Mesothelial cell of epicardium (in vitro differentiated cells): ENCODE results near the gene SNX27. TPM values are rescaled to one million over a fixed set of nuclear protein-coding genes. Genes with fewer than 3 reads are reported as not detected.
"Not testable (repeated sequence)": the region's sequence is repeated elsewhere in the genome, so short reads cannot be mapped to it uniquely, and the experiment has no call there.

Experiments
- DNase-seq, 2 experiments: peaks; one replicate each; pipeline ENCODE4 v3.0.0; 2021; ENCODE audit warnings: low spot score in 2 of 2; ENCODE audit not compliant: unreplicated experiment in 2 of 2
- H3K27ac Mint-ChIP-seq: 2 replicates; pipeline ENCODE4 v1.8.0; 2021; ENCODE audit warnings: mixed read lengths
- H3K27me3 Mint-ChIP-seq: 2 replicates; pipeline ENCODE4 v1.8.0; 2021; ENCODE audit warnings: low read depth, mixed read lengths
- H3K36me3 Mint-ChIP-seq: 2 replicates; pipeline ENCODE4 v1.8.0; 2021; ENCODE audit warnings: mixed read lengths
- H3K4me1 Mint-ChIP-seq: 2 replicates; pipeline ENCODE4 v1.8.0; 2021; ENCODE audit warnings: mixed read lengths
- H3K4me3 Mint-ChIP-seq: 2 replicates; pipeline ENCODE4 v1.8.0; 2021; ENCODE audit warnings: mild to moderate bottlenecking, moderate library complexity, mixed read lengths
- H3K9me3 Mint-ChIP-seq: 2 replicates; pipeline ENCODE4 v1.8.0; 2021; ENCODE audit warnings: mixed read lengths
- CTCF ChIP-seq: fragments of 200-600 bp; sonication (generic); IDR thresholded peaks from one replicate; pipeline ENCODE4 v1.5.0; 2021; ENCODE audit warnings: antibody characterized with exemption; ENCODE audit not compliant: unreplicated experiment
- total RNA-seq: library from RNA; stranded (reverse); gene quantifications from 3 replicates; pipeline ENCODE4 v1.2.1, GENCODE V29; 2021

SNX27 gene
- total RNA-seq, 1 donor from 2014 or later, result 44.0 TPM

- Mint-ChIP-seq H3K4me1 (peaks cover 43% of the 10 kb centered on the region), H3K4me3 (peak overlapping the region; percentile 87), H3K9me3 (no peaks in the 10 kb centered on the region)
Observed at GRCh38 chr1:151613282-151613780, 1.5 kb downstream of the SNX27 start.

GRCh38 chr1:151615711-151616504, 4.1 kb downstream of the SNX27 start:
- DNase-seq, result no peak
- H3K36me3 Mint-ChIP-seq, result no peaks in the 10 kb centered on the region
- H3K4me3 Mint-ChIP-seq, result no peak overlapping the region
- H3K9me3 Mint-ChIP-seq, result no peaks in the 10 kb centered on the region
- H3K27me3 Mint-ChIP-seq, result no peaks in the 10 kb centered on the region
- no peak for TF ChIP-seq CTCF
- H3K27ac Mint-ChIP-seq, result no peak overlapping the region
- peaks cover 48% of the 10 kb centered on the region for H3K4me1 Mint-ChIP-seq

More at GRCh38 chr1:151613282-151613780, 1.5 kb downstream of the SNX27 start:
- Mint-ChIP-seq H3K36me3 (no peaks in the 10 kb centered on the region), H3K27me3 (no peaks in the 10 kb centered on the region), H3K27ac (peak overlapping the region; percentile 79)
- no peak for DNase-seq
- no peak for TF ChIP-seq CTCF

GRCh38 chr1:151616505-151616849, 4.6 kb downstream of the SNX27 start:
- no peak overlapping the region for H3K4me3 Mint-ChIP-seq
- no peak for DNase-seq
- no peaks in the 10 kb centered on the region for H3K36me3 Mint-ChIP-seq
- no peaks in the 10 kb centered on the region for H3K27me3 Mint-ChIP-seq
- peaks cover 46% of the 10 kb centered on the region for H3K4me1 Mint-ChIP-seq
- H3K9me3 Mint-ChIP-seq, result no peaks in the 10 kb centered on the region
- H3K27ac Mint-ChIP-seq, result no peak overlapping the region
- no peak for TF ChIP-seq CTCF

GRCh38 chr1:151618003-151618402, 6.2 kb downstream of the SNX27 start:
- Mint-ChIP-seq H3K9me3 (no peaks in the 10 kb centered on the region), H3K27me3 (no peaks in the 10 kb centered on the region), H3K4me1 (peaks cover 43% of the 10 kb centered on the region), H3K36me3 (no peaks in the 10 kb centered on the region), H3K4me3 (no peak overlapping the region), H3K27ac (no peak overlapping the region)
- no peak for DNase-seq
- no peak for TF ChIP-seq CTCF

- no peaks in the 10 kb centered on the region for H3K36me3 Mint-ChIP-seq
- DNase-seq, result no peak
- no peak for TF ChIP-seq CTCF
- no peaks in the 10 kb centered on the region for H3K27me3 Mint-ChIP-seq
- H3K27ac Mint-ChIP-seq, result no peak overlapping the region
- H3K4me1 Mint-ChIP-seq, result peaks cover 38% of the 10 kb centered on the region
- no peaks in the 10 kb centered on the region for H3K9me3 Mint-ChIP-seq
- H3K4me3 Mint-ChIP-seq, result no peak overlapping the region
Observed at GRCh38 chr1:151618470-151618869, 6.6 kb downstream of the SNX27 start.

- H3K4me1 Mint-ChIP-seq, result peaks cover 33% of the 10 kb centered on the region
- not testable (repeated sequence) for H3K27ac Mint-ChIP-seq, H3K4me3 Mint-ChIP-seq
Observed at GRCh38 chr1:151618996-151619395, 7.1 kb downstream of the SNX27 start.

More at GRCh38 chr1:151618996-151619395, 7.1 kb downstream of the SNX27 start:
- H3K9me3 Mint-ChIP-seq, DNase-seq, H3K27me3 Mint-ChIP-seq, H3K36me3 Mint-ChIP-seq: not testable (repeated sequence)
